ENCODE measurements around the gene RFX1.

The RFX1 gene

GRCh38 chr19:13996928-13997630, 9.0 kb downstream of the RFX1 start:
- TF ChIP-seq CTCF (IDR thresholded peaks at IDR 0.05; ENCODE audit: borderline replicate concordance, control extremely low read depth, extremely low read depth, insufficient read depth, missing control alignments) = no peak
- peak; percentile 9 for DNase-seq (ENCODE audit: low spot score)
- in situ Hi-C loops (cut with MboI; ENCODE audit: low sequenced_read_pairs, unreplicated experiment) = no loop called here

GRCh38 chr19:13995878-13996765, 10.0 kb downstream of the RFX1 start:
- in situ Hi-C loops (cut with MboI; ENCODE audit: low sequenced_read_pairs, unreplicated experiment) = no loop called here
- DNase-seq (ENCODE audit: low spot score) = peak; percentile 20
- TF ChIP-seq CTCF (IDR thresholded peaks at IDR 0.05; ENCODE audit: borderline replicate concordance, control extremely low read depth, extremely low read depth, insufficient read depth, missing control alignments) = no peak

DNA sequence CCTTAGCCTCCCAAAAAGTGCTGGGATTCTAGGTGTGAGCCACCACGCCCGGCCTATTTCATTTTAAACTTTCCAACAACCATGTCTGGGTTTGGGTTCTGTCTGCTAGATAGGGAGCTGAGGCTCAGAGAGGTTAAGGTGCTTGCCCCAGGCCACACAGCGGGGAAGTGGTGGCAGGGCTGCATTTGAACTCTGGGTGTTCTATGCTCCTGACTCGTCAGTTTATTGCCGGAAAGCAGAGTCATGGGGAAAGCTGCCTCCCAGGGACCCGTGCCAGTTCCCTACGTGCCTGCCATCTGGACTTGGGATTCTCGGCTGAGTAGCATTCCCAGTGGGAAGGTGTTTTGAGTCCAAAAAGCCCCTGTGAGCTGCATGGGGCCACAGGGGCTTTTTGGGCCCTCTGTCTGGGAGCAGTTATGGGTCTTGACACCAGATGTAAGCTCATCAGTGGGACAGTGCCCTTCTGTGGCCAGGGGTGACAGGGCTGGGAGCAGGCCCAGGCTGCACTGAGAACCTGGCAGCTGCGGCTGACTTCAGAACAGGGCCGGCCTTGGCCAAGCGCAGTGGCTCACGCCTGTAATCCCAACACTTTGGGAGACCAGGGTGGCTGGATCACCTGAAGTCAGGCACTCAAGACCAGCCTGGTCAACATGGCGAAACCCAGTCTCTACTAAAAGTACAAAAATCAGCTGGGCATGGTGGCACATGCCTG, 10.9 kb downstream of the RFX1 start:
- in situ Hi-C loops (cut with MboI; ENCODE audit: low sequenced_read_pairs, unreplicated experiment) = no loop called here

GRCh38 chr19:13993590-13994300, 12.4 kb downstream of the RFX1 start:
- DNase-seq (ENCODE audit: low spot score) = no peak

More for the DNA sequence above, 10.9 kb downstream of the RFX1 start:
- DNase-seq (ENCODE audit: low spot score) = no peak
- TF ChIP-seq CTCF (IDR thresholded peaks at IDR 0.05; ENCODE audit: borderline replicate concordance, control extremely low read depth, extremely low read depth, insufficient read depth, missing control alignments) = no peak

DNA sequence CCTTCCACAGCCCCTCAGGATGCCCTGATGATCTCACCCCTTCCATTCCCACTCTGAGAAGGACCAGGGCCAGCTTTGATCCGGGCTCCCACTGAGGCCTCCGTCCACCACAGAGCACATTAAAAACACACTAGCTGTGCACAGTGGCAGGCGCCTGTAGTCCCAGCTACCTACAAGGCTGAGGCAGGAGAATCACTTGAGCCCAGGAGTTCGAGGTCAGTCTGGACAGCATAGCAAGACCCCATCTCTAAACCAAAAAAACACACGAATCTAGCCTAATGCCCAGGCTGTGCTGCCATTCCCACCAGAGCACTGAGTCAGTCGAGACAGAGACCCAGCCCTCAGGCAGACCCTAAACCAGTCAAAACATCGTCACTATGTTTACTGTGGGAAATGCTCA, 14.1 kb downstream of the RFX1 start:
- no peak for TF ChIP-seq CTCF (IDR thresholded peaks at IDR 0.05; ENCODE audit: borderline replicate concordance, control extremely low read depth, extremely low read depth, insufficient read depth, missing control alignments)
- no peak for DNase-seq (ENCODE audit: low spot score)
- in situ Hi-C loops (cut with MboI; ENCODE audit: low sequenced_read_pairs, unreplicated experiment) = no loop called here

More at GRCh38 chr19:13993590-13994300, 12.4 kb downstream of the RFX1 start:
- TF ChIP-seq CTCF (IDR thresholded peaks at IDR 0.05; ENCODE audit: borderline replicate concordance, control extremely low read depth, extremely low read depth, insufficient read depth, missing control alignments) = no peak
- in situ Hi-C loops (cut with MboI; ENCODE audit: low sequenced_read_pairs, unreplicated experiment) = no loop called here

- TF ChIP-seq CTCF (IDR thresholded peaks at IDR 0.05; ENCODE audit: borderline replicate concordance, control extremely low read depth, extremely low read depth, insufficient read depth, missing control alignments) = no peak
- no peak for DNase-seq (ENCODE audit: low spot score)
- in situ Hi-C loops (cut with MboI; ENCODE audit: low sequenced_read_pairs, unreplicated experiment) = no loop called here
Measured at GRCh38 chr19:13990085-13990484, 16.0 kb downstream of the RFX1 start.

Data from GM13976 (cell line).